Measurements from ENCODE around the gene C17orf100.
"Not testable (repeated sequence)": the region's sequence is repeated elsewhere in the genome, so short reads cannot be mapped to it uniquely, and the experiment has no call there.

C17orf100 gene

DNA sequence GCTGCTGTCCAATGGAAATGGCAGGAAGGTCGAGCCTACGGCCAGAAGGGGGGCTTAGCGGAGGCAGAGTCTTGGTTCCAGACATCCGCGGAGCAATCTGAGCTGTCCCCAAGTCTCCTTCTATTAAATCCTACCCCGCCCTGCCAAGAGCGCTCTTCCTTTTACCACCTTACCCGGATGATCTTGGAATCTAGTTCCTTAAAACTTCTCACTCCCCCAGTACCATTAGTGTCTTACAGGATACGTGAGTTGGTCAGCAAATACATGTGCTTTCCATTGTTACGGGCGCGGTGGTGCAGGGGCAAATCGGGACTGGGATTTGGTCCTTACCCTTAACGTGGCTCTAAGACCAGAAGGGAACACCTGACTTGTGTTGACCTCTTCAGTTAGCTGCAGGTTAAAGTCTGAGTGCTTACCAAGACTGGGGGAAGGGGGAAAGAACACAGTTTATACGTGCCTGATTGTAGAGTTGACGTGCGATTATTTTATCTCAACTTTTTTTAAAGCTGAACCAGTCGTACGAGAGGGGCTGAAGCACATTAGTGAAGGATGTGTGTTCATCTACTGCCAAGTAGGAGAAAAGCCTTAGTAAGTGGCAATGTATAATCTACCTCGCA is 10.2 kb upstream of the C17orf100 start:
- DNase-seq = no peak

DNA sequence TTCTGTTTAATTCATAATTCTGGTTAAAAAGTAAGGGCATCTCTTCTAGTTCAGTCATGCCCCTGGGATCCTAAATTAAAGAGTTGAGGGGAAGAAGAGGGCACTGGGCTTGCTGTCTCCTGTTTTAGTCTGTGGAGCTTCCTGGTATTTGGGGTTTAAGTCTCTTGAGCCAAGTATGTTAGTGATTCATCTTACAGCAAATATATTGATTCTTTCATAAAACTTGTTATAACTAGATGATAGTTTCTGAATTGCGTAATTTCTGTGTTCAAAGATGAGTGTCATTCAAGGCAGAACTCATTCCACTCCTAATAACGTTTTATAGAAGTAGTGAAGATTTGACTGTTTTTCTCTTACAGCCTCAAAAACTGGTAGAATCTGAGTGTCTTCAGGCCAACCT is 9.0 kb upstream of the C17orf100 start:
- no peak for DNase-seq

DNA sequence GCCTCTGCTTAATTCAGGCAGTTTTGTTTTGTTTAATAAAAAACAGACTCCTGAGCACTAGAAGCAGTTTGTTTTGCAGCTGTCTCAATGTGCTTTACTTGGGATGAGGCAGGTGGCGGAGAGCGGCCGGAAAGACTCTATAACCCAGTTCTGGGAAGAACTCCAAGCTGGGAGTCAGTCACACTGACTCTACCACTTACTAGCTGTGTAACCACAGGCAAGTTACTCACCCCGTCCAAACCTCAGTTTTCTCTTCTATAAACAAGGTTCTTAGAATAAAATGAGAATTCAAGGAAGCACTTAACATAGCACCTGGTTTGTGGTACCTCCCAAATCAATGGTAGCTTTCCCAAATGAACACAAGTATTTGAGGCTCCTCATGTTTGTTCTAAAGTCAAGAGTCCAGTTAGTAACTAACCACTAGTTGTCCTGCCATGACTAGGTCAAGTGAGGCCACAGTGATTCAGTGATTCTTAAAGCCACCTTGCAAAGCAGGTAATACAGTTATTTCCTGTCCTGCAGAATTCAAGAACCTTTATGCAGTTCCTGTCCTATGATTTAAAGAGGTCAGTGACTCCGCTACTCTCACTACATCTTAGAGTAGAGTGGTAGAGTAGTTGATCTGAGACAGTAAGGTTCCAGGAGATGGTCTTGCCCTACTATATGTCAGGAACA is 8.0 kb upstream of the C17orf100 start:
- DNase-seq = no peak

DNA sequence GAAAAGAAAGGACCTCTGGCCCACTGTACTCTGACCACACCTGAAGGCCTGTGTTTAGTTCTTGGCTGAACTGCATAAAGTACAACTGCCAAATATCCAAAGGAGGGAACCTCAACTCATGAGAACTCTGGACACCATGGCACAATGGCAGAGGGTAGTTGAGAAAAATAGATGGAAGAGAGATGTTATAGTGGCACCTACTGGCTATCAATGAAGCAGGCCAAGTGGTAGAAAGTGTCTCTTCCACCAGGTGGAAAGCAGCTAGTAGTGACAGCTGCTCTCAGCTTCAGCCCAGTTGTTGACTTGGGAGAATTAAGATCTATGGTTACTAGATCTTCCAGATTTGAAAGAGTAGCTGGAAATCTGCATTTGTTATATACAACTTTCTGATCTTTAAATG is 3.4 kb upstream of the C17orf100 start:
- DNase-seq = no peak

DNA sequence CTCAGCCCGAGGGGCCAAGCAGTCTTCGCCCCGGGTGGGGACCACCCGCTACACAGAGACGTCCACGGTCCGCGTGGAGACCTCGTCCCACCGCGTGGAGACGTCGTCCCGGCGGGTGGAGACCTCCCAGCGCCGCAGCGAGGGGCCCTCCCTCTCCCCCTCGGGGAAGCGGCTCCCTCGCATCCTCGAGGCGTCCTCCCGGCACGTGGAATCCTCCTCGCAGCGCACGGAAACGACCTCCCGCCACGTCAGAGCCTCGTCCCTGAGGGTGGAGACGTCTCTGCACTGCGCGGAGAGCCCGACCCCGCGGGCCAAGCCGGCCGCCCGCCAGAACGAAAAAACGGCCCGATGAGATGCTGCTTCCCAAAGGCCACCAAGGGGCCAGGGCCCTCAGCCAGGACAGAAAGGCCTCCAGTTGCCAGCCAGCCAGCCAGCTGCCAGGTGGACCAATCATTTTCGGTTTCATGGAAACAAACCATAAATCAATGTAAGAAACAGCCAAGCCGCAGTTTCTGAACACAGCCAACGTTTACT is 424 bp downstream of the C17orf100 start:
- DNase-seq = peak; percentile 85

DNA sequence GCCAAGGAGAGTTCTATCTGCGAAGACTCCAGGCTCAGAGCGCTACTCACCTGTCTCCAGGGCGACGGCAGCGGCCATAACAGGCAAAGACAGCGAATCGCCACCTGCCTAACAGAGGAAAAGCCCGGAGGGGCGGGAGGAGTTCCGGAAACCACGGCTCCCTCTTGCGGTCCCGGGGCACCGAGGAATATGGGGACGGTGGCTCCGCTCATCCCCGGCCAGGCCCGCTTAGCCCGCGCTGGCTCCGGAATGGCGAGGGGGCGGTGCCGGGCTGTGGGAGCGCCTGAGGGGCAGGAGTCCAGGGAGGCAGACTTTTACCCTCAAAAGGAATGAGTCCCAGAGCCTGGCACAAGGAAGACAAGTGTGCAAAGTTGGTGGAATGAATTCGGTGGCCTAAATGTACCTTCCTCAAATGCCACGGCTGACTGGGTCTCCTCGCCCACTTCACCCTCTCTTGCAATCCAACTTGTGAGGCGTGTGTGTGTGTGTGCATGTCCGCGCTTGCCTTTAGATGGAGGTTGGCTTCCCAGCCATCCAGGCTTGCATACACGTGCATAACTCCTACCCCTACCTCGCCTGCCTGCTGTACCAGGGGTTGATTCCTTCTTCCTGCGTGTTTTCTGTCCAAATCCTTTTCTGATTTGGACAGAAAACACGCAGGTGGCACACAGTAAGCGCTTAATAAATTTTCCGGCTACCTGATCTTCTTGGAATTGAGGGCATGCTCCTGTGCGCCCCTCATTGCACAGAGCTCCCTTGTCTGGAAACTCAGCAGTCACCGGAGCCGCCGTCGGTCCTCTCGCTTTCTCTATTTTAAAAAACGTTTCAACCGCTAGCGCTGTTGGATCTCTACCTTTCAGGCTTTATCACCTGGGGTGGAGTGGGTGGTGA is 3.5 kb downstream of the C17orf100 start:
- DNase-seq = no peak

DNA sequence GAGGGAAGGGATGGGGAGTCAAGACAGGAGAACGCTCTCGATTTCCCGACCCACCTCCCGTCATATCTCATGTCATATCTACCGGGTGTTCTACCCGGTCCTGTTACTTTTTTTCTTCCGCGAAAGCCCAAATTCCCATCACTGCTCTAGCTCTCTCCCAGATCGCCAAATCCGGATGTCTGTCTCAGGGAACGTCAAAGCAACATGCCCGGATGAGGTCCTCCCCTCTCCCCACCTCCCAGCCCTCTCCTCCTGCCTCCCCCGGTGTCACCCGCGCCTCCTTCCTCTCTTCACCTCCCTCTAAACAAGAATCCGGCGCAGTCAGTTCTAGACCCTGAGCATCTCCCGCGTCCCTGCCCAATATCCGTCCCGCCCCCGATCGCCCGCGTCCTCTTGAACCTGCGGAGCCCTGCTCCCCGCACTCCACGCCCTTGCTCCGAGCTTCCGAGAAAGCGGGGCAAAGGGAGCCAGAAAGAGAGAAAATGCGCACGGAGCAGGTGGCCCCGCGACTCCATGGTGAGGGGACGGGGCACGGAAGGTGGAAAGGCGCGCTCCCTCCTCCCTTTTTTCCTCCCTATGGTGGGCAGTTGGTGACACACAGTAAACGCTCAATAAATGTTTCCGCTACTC is 4.3 kb downstream of the C17orf100 start:
- DNase-seq = not testable (repeated sequence)

DNA sequence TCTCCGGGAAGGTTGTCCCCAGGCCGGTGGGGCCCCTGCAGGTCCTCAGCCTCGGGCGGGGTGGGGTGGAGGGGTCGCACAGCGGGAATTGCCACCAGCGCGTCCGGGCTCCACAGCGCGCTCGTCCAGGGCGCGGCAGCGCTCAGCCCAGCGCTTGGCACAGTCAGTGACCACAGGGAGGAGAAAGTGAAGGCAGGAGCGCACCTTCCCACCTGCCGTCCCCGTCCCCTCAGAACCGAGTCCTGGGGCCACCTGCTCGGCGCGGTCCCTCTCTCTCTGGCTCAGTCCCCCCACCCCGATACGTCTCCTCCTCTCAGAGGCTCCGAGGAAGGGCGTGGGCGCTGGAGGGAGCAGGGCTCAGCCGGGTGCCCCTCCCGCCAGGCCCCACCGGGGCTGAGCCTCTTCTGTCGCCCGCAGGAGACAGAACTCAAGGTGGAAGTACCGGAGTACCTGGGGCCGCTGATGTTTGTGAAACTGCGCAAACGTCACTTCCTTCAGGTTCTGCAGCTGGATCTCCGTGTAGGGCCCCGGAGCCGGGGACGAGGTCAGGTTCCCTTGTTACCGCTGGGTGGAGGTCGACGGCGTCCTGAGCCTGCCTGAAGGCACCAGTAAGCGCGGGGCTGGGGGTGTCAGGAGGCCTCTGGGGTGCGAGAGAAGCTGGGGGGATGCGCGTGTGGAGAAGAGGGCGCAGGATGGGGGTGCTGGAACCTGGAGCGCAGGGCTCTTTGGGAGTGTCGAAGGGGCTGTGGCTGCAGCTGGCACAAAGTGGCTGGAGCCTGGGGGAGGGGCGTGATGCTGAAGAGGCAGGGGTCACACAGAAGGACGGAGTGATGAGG is 5.5 kb downstream of the C17orf100 start:
- not testable (repeated sequence) for DNase-seq

DNA sequence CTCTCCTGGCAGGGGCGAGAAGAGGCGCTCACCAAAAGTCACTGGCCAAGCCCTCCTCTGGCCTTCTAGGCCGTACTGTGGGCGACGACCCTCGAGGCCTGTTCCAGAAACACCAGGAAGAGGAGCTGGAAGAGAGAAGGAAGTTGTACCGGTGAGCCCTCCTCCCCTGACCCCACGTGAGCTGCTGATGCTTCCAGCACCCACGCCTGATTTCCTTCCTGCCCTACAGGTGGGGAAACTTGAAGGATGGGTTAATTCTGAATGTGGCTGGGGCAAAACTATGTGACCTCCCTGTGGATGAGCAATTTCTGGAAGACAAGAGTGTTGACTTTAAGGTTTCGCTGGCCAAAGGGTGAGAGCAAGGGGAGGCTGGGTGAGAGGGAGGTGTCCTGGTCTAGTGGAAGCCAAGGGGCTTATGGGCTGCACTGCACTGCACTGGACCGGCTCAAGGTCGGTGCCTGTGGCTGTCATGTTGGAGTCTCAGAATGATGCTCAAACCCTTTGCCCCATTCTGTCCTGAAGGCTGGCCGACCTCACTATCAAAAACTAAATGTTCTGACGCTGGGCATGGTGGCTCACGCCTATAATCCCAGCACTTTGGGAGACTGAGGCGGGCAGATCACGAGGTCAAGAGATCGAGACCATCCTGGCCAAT is 6.2 kb downstream of the C17orf100 start:
- no peak for DNase-seq

DNA sequence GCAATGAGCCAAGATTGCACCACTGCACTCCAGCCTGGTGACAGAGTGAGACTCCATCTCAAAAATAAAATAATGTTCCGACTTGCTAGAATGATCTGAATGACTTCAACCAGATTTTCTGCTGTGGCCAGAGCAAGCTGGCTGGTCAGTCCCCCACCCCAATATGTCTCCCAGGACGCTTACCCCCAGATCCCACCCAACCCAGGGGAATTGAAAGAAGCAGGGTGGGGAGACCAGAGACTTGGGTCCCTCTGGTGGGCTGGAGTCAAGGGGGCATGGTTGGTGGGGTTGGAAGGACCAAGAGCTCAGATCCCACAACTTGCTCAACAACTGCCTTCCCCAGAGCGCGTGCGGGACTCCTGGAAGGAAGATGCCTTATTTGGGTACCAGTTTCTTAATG is 6.8 kb downstream of the C17orf100 start:
- DNase-seq = not testable (repeated sequence)

DNA sequence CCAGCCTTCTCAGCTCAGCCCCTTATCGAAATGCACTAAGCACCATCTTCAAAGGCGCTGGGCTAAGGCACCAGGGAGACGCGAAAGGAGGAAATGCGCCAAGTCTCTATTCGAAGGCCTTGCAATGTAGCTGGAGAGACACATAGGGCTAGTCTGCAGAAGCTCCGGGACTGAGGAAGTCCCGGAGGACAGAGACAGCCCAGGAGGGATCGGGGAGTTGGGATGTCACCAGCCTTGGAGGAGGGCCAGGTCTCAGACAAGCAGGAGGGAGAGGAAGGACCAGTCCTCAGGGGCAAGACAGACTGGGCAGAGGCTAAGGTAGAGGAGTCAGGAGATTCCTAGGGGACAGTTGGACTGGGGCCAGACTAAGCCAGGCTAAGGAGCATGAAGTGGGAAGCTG is 8.5 kb downstream of the C17orf100 start:
- no peak for DNase-seq

DNA sequence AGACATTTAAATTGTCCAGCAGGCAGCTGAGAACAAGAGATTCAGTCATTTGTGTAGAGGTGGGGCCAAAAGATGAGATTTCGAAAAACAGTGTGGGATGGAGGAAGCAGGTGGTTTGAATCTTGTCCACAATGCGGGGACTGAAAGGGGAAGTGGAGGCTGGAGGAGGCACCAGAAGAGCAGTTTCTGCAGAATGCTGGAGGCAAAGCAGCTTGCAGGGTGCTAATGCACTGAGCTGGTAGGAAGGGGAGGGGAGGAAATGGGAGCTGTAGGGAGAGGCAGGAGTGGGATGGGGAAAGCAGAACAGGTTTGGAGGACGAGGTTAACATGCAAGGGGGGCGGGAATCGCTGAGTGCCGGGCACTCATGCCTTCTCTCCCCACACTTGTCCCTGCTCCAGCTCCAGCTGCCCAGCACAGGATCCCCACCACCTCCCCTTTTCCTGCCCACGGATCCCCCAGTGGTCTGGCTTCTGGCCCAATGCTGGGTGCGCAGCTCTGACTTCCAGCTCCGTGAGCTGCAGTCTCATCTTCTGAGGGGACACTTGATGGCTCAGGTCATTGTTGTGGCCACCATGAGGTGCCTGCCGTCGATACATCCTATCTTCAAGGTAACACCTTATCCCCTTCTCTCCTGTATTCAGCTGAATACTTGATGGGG is 9.4 kb downstream of the C17orf100 start:
- no peak for DNase-seq

DNA sequence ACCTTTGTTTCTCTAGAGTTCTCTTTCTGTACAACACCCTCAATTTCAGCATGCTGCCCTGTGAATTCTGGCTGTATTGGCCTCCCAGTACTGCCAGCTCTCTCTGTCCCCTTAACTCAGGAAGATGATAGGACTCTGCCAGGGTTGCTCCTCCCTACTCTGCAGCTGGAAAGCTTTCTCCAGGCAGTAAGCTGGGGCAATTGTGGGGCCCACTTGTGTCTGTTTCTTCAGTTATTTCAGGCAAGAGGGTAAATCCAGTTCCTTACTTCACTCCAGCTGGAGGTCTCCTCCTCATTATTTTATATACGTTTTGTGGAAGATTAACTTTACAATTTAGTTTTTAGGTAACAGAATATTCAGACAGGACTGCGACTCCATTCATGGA is 9.9 kb downstream of the C17orf100 start:
- DNase-seq = no peak

DNA sequence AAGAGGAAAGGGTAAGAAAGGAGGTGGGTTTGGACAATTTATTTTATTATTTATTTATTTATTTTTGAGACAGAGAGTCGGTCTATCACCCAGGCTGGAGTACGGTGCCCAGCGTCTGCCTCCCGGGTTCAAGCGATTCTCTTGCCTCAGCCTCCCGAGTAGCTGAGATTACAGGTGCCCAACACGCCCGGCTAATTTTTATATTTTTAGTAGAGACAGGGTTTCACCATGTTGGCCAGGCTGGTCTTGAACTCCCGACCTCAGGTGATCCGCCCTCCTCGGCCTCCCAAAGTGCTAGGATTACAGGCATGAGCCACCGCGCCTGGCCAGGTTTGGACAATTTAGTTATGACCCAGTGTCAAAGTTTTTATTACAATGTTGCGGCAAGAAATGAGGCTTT is 11.6 kb downstream of the C17orf100 start:
- not testable (repeated sequence) for DNase-seq

DNA sequence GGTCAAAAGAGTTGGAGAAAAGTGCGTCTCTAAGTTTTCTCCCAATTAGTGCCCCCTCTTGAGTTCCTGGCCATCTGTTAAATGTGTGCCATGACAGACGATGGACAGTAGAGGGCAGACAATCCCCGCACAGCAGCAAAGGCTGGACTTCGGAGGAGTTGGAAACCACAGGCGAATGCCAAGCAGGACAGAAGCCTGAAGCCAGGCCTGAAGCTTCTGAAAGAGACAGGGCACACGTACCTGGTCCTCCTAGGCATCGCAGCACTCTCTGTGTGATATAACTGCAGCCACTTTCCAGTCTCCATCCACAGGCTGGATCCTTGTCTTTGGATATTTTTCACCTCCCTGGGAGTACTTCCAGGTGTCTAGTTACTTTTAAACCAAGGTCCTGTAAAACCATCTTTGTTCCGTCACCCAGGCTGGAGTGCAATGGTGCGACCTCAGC is 14.5 kb downstream of the C17orf100 start:
- peak; percentile 86 for DNase-seq

DNA sequence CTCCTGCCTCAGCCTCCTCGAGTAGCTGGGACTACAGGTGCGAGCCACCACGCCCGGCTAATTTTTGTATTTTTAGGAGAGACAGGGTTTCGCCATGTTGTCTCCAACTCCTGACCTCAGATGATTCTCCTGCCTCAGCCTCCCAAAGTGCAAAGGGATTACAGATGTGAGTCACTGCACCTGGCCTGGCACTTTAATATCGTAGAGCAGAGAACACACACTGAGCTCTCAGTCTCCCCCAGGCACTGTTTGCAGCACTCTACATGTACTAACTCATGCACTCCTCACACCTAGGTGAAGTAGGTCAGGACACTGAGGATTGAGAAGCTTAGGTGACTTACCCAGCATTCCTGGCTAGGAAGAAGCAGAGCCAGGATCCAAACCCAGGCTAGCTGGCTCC is 15.0 kb downstream of the C17orf100 start:
- no peak for DNase-seq

DNA sequence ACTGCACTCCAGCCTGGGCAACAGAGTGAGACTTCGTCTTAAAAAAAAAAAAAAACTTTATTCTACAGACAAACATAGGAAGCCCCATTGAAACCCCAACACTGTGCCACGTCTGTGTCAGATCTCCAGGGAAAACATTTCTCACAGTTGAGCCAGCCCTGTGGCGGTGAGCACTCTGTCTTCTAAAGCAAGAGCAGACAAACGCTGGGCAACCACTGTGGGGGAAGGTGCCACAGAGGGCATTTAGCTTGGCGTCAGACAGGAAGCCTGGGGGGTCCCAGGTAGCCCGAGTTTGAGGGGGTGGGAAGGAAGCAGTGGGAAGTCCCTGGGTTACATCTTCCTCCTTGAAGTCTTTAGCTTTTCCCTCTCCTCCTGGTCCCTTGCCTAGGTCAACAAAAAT is 16.0 kb downstream of the C17orf100 start:
- no peak for DNase-seq

DNA sequence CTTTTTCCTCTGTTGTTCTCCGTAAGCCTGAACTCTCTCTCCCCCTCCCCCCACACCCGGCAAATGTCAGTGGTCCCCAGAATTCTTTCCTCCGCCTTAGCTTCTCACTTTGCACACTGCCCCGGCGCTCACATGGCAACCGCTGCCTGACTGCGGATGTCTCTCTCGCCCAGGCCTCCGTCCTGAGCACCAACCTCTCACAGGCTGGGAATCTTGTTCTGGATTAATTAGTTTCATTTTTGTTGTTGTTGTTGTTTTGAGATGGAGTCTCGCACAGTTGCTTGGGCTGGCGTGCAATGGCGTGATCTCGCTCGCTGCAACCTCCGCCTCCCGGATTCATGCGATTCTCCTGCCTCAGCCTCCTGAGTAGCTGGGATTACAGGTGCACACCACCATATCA is 16.7 kb downstream of the C17orf100 start:
- no peak for DNase-seq

DNA sequence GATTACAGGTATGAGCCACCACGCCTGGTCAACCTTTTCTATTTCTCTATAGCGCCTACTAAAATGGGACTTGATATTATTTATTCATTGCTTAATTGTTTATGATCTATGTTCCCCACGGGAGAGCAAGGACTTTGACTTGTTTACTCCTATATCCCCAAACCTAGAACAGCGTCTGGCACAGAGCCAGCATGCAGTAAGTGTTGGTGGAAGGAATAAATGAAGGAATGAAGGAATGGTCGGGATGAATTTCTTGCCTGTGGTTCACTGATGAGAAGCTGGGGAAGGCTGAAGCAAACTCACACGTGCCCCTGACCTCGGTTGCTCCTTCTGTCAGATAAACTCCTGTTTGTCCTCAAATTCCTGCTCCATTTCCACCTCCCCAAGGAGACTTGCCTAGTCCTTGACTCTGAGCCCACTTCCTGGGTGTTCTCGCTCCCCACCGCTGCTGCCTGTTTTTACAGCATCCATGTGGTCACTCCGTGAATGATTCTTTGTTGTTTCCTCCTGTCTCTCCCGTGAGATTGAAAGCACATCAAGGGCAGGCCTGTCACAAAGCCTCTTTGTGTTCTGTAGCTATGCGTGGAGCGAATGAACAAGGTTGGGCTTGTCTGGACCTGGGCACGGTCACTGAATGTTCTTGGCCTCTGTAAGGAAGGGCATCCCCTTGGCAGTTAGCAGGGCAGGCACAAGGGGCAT is 17.3 kb downstream of the C17orf100 start:
- no peak for DNase-seq

DNA sequence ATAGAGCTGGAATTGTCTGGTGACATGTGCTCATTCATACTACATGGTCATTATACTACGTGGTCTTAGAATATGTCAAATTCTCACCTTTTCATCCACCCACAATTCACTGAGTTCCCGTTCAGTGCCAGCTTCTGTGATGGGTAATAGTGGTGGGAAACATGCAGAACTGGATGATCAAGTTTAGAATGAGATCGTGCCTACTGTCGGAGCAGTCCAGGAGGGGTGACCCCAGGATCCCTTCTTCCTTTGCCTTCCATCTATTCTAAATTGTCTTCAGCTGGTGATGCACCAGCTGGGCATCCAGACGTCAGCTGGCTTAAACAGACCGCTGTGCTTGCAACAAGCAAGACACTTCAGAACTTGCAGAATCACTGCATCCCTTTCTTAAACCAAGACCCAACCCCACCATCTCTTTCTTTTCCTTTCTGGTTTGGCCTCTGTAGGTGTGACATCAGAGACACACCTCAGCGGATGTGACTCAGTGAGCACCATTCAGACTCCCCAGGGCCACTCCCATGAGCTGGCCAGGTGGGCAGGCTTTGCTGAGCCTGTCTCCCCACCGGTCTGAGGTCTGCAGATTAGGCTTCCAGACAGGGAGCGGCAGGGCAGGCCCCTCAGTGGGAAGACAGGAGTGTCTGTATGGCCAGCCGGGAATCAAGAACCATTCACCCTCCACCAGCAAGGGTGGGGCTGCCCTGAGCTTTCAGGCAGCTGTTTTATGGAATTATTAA is 18.1 kb downstream of the C17orf100 start:
- DNase-seq = no peak

All from femur (tissue), 1 donor.